ENCODE measurements around the gene EFCAB6. TPM values are rescaled to one million over a fixed set of nuclear protein-coding genes. Genes with fewer than 3 reads are reported as not detected.
A peak's percentile ranks its signal among the peaks of the same experiment; 100 is the strongest.

The EFCAB6 gene
- total RNA-seq, 1 experiment from 2014 or later, result 0.52 TPM

- Histone ChIP-seq H3K4me2 (ENCODE audit: low read length) (no peak overlapping the region), H4K20me1 (ENCODE audit: insufficient read depth) (no peaks in the 10 kb centered on the region), H3K27me3 (ENCODE audit: insufficient read depth, low read length) (0 out of 2 replicates have a peak, but pooled peaks cover 2% of the 10 kb centered on the region), H3K4me3 (replicated peaks in 1 of 2; ENCODE audit: low read depth in 1 of 2, low read length in 2 of 2) (no peak overlapping the region), H3K9ac (ENCODE audit: low read length) (no peak overlapping the region), H3K9me3 (ENCODE audit: control insufficient read depth in 1 of 2, insufficient read depth in 1 of 2, low read depth in 1 of 2, low read length in 2 of 2) (no peaks in the 10 kb centered on the region), H3K79me2 (ENCODE audit: insufficient read depth, low read length) (no peaks in the 10 kb centered on the region), H2AFZ (ENCODE audit: low read depth, low read length, poor library complexity, severe bottlenecking) (no peak overlapping the region), H3K4me1 (ENCODE audit: control insufficient read depth in 1 of 2, insufficient read depth in 2 of 2, low read length in 2 of 2) (no peaks in the 10 kb centered on the region), H3K27ac (ENCODE audit: low read depth, low read length) (no peak overlapping the region), H3K36me3 (ENCODE audit: control insufficient read depth in 1 of 2, insufficient read depth in 2 of 2, low read length in 2 of 2) (no peaks in the 10 kb centered on the region), H3K9me2 (ENCODE audit: insufficient read depth) (no peaks in the 10 kb centered on the region)
- DNase-seq (ENCODE audit: low read depth, low spot score) (no peak), ATAC-seq (no peak)
- no peak for TF ChIP-seq TCF7L2 (IDR thresholded peaks at IDR 0.05; ENCODE audit: borderline replicate concordance, extremely low read depth, insufficient read depth, insufficient read length)
- intact Hi-C loops (cut with micrococcal nuclease), result no loop called here
- ChIA-PET RAD21 (ENCODE audit: low non-redundant PET in 1 of 2, low total read pairs in 2 of 2, uncharacterized antibody in 2 of 2, unreplicated experiment in 2 of 2) (no interaction called here), CTCF (interaction anchor here (0.6 kb wide), 1 partner anchor 452 kb away, joined by 3 read pairs; no protein-coding TSS in a partner anchor), POLR2A (no interaction called here)
- no TSS peak for BruUV-seq (replicated peaks)
These were observed 18.1 kb upstream of the EFCAB6 start for GRCh38 chr22:43829904-43830851.

- intact Hi-C loops (cut with micrococcal nuclease), result no loop called here
- H3K4me3 ChIP-seq (replicated peaks in 1 of 2; ENCODE audit: low read depth in 1 of 2, low read length in 2 of 2), result no peak overlapping the region
- H3K36me3 ChIP-seq (ENCODE audit: control insufficient read depth in 1 of 2, insufficient read depth in 2 of 2, low read length in 2 of 2), result no peaks in the 10 kb centered on the region
- no peak overlapping the region for H3K27ac ChIP-seq (ENCODE audit: low read depth, low read length)
- BruUV-seq (replicated peaks), result no TSS peak
- H3K9ac ChIP-seq (ENCODE audit: low read length), result no peak overlapping the region
- DNase-seq (ENCODE audit: low read depth, low spot score) (no peak), ATAC-seq (0 out of 2 replicates have a peak, but pooled peaks have one; percentile 31)
- H3K27me3 ChIP-seq (ENCODE audit: insufficient read depth, low read length), result 0 out of 2 replicates have a peak, but pooled peaks cover 4% of the 10 kb centered on the region
- no peaks in the 10 kb centered on the region for H3K4me1 ChIP-seq (ENCODE audit: control insufficient read depth in 1 of 2, insufficient read depth in 2 of 2, low read length in 2 of 2)
- ChIA-PET CTCF (interaction anchor here (0.6 to 0.9 kb wide), 2 partner anchors 117 to 451 kb away, joined by 3 read pairs; no protein-coding TSS in a partner anchor), RAD21 (ENCODE audit: low non-redundant PET in 1 of 2, low total read pairs in 2 of 2, uncharacterized antibody in 2 of 2, unreplicated experiment in 2 of 2) (no interaction called here), POLR2A (no interaction called here)
- H3K79me2 ChIP-seq (ENCODE audit: insufficient read depth, low read length), result no peaks in the 10 kb centered on the region
- no peak overlapping the region for H2AFZ ChIP-seq (ENCODE audit: low read depth, low read length, poor library complexity, severe bottlenecking)
- H3K9me3 ChIP-seq (ENCODE audit: control insufficient read depth in 1 of 2, insufficient read depth in 1 of 2, low read depth in 1 of 2, low read length in 2 of 2), result no peaks in the 10 kb centered on the region
- H4K20me1 ChIP-seq (ENCODE audit: insufficient read depth), result no peaks in the 10 kb centered on the region
- H3K4me2 ChIP-seq (ENCODE audit: low read length), result no peak overlapping the region
- no peak for TF ChIP-seq SIN3A (IDR thresholded peaks at IDR 0.05; ENCODE audit: low read depth)
- peak in 1 of 3 experiments; percentile 14; a peak in 1 of 6 replicates for TF ChIP-seq CTCF (IDR thresholded peaks at IDR 0.05 in 2 of 3, conservative IDR thresholded peaks at IDR 0.05 in 1 of 3; ENCODE audit: borderline replicate concordance in 1 of 3, insufficient read depth in 1 of 3, low read depth in 2 of 3, low read length in 2 of 3)
- no peaks in the 10 kb centered on the region for H3K9me2 ChIP-seq (ENCODE audit: insufficient read depth)
These were observed 17.1 kb upstream of the EFCAB6 start for GRCh38 chr22:43828998-43829782.
